Fibroblast of skin of abdomen (primary cell): Measurements from ENCODE around the gene PTPN21.
A peak's percentile ranks its signal among the peaks of the same experiment; 100 is the strongest.

Experiments
- DNase-seq: peaks from one replicate; pipeline ENCODE4 v3.0.0-alpha.2; 2013

Gene PTPN21

DNA sequence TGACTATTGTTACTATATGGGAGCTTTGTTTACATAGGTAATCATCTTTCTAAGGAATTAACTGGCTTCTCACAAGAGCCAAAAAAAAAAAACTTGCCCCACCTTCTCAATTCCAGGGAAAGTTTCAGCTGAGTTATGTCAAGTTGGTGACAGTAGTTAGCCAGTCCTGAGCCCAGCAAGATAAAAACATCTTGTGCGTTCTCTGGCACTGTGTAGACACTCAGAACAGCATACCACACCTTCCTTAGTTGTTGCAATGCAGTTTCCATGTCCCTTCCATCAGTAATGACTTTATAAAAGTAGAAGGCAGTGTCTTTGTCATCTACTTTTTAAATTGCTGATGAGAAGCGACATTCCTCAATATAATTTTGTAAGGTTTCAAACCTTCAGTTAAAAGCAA, 50.2 kb downstream of the PTPN21 start:
- DNase-seq: no peak

DNA sequence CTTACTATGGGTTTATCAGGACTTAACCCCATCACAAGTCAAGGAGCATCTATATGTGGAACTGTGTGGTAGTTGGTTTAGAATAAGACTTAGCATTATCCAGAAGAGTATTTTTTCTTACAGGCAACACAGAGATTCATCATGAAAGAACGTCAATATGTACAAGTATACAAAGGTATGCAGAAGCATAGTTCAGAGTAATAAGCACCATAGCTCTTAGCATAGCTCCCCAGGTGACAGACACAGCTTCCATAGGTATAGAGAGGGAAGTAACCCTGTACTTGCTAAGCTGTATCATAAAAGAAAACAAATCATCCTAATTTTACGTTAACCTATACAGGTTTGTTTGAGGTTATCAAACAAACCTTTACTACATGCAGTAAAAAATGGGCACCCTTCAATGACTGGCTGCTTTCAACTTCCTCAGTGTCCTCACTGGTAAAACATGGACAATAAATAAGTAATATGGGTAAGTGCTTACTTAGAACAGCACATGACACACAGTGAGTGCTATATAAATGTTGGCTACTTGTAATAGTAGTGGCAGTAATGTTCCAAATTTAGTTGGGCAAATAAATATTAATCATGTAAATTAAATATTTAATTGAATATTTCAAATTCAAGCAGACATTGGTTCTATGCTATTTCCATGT, 50.9 kb downstream of the PTPN21 start:
- DNase-seq: no peak

DNA sequence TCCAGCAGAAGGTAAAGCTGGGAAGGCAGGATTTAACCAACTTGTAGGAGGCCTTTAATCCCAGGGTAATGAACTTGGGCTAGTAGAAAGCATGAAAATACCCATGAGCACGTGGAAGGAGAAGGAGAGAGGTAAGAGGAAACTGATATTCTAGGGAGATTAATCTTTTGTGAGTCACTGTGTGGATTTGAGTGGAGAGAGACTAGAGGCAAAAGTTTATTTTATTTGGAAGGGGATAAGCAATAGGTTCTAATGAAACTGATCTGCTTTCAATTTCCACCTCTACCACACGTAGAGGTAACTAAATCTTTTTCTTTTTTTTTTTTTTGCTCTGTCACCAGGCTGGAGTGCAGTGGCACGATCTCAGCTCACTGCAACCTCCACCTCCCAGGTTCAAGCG, 52.1 kb downstream of the PTPN21 start:
- no peak for DNase-seq

DNA sequence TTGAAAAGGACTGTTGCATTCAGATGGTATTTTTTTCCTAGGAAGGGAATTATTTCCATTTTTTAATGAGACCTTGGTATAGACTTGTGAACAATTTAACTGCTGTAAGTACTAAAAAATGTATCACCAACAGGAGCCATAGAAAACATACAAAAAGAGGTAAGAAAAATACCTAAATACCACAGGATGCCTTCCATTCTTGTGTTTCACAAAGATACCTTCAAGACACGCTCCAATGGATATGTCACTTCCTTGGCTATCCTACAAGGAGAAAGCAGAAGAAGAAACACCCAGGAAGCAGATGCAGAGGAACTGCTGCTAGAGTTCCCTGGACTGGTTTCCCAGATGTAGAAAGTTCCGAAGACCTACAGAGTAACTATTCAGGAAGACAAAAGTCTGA, 54.2 kb downstream of the PTPN21 start:
- no peak for DNase-seq

DNA sequence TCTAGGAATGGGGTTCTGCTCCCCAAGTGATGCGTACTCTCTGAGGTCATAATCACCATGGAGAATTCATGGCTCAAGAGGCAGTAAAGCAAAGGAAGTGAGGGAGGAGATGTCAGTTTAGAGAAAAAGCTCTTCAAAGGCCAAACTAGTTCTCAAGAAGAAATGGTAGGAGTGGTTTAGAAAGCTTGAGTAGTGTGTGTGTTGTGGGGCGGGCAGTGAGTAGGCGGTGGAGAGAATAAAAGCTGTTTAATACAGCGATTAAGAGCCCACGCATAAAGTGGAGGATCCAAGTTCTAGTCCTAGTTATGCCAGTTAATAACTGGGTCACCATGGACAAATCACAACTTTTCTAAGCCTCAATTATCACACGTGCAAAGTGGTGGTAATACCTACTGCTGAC, 55.6 kb downstream of the PTPN21 start:
- no peak for DNase-seq

DNA sequence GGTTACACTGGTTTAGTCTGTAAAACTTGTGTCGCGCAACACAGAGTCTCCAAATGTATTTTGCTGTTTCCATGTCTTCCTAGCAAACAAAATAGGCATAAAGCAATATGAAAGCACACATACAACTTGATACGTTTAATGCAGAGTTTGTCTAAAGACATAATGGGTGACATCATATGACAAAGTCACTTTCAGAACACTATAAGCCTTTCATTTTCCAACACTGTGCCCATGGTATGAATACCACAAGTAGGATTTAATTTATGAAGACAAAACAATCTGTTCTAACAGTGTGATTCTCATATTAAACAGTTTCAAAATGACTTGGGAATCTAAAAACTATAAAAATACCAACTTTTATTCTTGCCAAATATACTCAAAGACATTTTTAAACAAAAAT, 58.4 kb downstream of the PTPN21 start:
- DNase-seq: no peak

DNA sequence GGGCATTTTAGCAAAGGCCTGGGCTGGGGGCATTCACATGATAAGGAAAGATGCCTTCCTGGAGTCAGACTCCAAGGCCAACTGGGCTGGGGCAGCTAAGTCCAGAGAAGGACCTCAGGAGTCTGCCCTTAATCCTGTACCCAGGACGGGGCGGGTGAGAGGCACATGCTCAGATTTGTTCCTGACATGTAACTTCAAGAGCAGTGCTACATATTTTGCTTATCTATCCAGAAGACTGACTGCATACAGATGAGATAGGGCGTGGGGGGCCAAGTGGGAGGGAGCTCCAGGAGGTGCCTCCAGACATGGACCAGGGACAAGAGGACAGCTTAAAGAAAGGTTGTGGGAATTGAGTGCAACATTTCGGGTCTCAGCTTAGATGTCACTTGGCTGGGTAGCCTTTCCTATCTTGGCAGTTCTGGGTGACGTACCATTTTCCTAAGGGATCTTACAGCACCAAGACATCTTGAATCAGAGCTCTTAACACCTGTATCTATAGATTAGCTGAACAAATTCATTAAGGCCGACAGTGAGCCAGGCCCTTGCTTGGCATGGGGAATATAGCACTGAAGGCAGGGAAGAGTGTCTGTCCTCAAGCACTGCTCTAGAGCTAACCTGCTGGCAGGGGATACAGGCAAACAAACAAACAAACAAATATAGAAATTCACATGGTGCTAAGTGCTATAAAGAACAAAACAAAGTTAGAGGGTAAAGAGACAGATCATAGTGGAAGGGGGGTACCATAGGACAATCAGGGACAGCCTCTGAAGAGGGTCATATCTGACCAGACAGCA, 61.2 kb downstream of the PTPN21 start:
- DNase-seq: no peak

DNA sequence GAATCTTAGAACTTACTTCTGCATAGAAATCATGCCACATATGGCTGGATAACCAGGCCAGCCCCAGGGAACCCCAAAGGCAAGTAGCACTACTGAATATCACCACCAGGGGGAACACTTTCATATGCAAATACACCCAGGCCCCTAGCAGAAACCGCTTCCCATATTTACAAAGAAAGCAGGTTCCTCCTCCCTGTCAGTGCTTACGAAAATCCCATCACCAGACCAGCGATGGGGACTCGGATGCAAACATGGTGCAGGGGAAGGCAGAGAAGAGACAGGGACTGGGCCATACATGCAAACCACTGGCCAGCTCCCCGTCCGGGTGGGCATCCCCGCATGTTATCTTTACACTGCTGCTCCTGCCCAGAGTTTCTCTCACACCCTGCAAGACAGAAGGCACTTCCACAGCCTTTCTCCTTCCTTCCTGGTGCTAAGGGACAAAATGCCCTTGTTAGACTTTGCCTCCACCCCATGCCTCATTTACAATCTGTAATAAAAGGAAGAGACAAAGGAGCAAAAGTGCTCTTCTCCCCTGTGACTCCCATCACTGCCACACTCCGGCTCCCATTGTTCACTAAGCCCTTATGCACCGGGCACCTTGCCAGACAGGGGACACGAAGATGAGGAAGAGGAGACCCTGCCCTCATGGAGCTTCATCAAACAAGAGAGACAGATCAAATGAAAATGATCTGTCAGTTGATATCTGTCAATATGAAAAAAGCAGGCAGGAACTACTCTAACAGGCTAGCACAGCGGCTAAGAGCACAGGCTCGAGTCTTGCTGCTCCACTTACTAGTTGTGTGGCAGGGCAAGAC, 62.3 kb downstream of the PTPN21 start:
- DNase-seq: peak; percentile 68

DNA sequence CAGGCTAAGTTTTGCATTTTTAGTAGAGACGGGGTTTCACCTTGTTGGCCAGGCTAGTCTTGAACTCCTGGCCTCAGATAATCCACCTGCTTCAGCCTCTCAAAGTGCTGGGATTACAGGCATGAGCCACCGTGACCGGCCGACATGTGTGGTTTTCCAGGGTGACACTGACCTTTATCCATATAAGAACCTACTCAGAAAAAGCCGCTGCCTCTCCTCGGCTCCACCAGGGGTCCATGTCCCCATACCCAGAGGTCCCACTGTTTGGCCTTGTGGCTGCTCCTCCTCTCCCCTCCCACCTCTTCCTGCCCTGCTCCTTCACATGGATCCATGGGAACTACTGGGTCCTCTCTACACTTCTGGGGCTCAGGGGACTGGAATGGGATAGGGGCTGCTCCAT, 64.6 kb downstream of the PTPN21 start:
- no peak for DNase-seq

DNA sequence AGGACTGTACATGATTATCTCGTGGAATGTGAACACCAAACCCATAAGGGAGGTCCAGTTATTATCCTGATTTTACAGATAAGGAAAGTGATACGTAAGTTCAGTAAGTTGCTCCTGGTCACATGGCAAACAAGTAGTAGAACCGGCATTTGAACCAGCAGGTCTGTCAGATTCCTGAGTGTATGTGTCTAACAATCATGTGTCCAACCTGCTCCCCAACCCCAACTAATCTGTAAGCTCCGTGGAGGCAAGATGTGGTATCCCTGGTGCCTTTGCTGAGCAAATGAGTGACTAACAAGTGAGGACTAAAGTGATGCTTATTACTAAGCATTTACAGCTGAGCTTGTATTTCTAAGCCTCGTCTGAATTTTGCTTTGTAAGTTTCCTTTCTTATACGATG, 65.9 kb downstream of the PTPN21 start:
- no peak for DNase-seq

DNA sequence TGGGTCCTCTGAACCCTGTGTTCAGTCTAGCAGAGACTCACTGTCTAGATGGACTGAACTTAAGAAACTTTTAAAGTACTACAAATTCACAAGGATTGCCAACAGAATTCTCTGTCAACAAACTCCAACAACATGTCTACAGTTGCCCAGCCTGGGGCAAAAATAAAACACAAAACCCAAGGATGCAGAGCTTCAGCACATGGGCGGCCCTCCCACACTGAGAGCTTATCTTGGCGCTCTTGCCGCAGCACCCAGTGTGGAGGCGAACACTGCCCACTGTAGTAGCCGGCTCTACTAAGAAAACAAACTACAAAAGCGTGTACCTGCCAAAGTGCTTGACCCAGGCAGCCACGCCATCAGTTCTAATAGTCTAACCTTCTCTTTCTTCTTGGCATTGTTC, 66.7 kb downstream of the PTPN21 start:
- no peak for DNase-seq

DNA sequence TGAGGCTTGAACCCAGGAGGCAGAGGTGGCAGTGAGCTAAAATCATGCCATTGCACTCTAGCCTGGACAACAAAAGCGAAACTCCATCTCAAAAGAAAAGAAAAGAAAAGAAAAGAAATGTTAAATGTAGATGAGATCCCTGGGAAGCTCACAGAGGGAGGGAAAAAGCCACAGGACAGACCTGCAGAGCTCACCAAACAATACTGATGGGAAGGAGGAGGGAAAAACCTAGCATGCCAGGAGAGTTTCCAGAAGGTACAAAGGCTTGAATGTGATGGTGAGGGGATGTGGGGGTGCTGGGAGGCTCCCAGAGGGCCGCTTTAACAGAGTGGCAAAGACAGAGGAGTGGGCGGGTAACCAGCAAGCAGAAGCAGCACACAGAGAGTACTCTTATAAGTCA, 72.3 kb downstream of the PTPN21 start:
- DNase-seq: no peak

DNA sequence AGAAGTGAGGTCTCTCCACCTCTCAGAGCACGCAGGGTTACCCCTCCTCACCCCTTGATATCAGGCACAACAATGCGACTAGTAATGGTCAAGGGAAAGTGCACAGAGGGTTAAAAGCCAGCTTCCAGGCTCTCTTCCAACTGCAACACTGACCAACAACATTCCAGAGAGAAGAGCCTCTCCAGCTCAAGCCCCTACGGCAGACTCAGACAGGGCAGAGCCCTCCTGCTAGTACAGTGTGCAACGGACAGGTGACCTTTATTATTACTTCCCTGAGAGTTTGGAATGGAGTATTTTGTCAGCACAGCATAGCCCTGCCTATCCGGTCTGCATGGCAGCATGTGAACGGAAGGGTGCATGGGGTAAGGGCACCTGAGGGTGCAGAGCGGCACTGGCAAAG, 73.0 kb downstream of the PTPN21 start:
- DNase-seq: no peak

DNA sequence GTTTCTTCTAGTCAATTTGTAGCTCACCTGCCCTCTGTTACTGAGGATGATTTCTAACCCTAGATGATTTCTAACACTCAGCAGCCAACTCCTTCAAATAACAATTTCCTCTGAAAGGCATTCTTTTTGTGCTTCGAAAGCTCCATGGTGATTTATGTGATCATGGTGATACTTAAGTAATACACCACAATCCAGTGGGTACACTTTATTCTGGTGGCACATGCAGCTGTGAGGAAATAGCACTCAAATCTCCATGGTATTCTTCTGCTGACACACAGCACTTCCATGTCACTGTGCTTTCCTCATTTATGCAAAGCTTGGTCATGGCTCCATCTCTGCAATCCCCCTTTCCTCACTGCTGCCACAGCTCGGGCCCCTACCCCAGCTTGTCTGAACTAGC, 73.7 kb downstream of the PTPN21 start:
- DNase-seq: no peak

DNA sequence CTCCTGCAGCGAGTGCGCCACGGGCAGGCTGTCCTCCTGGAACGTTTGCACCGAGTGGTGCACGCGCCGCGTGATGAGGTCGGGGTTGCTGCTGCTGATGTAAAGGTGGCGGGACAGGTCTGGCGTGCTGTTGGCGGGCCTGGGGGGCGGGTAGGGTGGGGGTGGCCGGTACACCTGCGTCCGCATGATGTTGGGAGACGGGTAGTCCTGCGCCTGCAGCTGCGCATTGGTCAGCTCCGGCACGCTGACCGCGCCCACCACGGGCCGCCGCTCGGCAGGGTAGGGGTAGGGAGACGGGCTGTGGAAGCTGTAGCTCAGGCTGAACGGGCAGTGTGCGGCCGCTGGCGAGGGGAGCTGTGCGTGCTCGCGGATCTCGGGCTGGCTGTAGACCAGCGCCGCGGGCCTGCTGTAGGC, 75.2 kb downstream of the PTPN21 start:
- no peak for DNase-seq

DNA sequence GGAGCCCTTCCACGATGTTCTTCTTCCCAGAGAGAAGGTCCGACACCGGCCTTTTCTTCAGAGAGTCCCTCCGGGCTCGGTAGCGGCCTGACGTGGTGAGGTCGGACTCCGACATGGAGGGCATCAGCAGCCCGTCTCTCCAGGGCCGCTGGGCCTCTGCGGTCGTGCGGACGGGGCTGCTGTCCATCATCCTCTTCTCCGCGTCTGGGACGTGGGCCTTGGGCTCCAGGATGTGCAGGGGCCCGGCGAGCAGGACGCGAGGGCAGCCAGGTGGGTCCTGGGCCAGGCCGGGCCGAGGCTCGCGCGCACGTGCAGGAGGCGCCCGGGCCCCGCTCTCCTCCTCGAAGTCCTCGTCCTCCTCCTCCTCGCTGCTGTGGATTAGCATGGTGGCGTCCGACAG, 75.9 kb downstream of the PTPN21 start:
- no peak for DNase-seq

DNA sequence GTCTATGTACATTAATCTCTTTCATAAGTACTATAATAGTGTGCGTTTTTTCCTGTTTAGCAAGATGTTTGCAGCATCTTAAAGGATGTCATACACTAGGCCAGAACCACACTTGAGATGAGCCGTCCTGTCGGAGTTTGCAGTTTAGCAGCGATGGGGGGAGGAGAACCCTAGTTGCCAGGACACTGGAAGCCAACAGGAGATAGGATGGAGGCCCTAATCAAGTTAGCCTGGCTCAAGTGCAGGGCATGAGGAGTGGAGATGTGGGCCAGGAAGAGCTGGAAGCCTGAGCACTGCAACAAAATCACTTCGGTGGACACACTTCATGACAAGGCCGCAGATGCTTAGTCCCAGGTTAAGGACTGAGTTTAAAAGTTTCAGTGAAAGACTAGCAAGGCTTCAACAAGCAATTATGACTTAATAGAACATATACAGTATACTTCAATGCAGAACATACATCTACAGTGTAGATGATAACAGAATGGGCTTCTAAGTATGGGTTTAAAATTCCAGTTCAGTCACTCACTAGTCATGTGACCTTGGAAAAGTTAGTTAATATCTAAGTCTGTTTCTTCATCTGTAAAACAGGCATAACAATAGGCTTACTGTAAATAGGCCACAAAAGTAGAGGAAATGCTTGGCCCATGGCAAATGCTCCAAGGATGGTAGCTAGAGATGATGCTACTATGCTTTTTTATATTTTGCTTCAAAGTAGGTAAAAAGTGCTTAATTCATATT, 77.1 kb downstream of the PTPN21 start:
- DNase-seq: peak; percentile 4

DNA sequence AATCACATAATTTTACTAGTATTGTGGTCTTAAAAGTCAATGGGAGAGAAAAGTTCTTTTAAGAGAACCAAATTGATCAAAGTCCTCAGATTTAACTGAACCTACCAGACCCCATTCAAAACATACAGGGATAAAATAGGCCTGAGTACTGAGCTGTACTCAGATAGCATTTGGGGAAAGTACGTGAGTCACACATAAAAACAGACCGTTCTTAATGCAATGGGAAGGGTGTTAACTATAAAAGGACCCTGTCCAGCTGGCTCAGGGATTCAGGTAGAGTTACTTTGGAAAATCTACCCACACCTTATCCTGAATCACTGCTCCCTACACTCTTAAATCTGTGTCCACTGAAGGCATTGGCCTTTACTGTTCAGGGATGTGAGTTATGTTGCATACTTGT, 78.0 kb downstream of the PTPN21 start:
- no peak for DNase-seq

DNA sequence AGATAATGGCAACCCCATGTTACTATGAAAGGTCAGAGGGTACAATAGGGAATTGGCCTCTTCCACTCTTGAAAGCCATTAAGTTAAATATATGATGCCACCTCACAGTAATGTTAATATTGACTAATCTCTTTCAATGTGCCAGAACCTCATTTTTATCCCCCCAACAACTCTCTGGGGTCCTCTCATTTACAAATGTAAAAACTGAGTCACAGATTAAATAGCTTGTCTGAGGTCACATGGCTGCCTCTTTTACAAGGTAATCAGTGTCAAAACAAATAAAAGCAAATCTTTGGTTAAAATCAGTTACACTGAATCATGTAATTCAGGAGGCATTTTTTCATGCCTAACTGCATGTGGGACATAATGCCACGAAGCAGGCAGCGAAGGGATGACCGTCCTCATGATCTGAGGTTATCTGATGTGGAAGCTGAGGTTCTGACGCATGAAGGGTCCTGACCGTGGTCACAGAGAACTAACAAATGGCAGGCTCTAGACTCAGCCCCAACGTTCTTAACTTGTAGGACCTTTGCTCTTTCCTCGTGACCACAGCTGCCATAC, 78.5 kb downstream of the PTPN21 start:
- DNase-seq: no peak

DNA sequence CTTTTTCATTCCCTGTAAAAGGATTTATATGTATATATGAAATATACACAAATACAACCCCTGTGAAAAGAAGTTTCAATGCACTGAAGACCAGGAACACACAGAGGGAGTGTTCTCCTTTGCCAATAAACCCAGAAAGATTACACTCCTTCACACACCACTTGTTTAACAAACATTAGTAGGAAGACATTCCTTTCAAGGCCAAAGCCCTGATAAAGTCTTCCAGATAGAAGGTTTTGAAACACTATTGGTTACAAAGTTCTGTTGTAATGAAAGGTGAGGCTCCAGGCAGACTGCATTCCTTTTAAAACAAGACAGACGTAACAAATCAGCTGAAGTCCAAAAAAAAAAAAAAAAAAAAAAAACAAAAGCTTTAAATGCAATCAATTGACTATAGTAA, 81.0 kb downstream of the PTPN21 start:
- no peak for DNase-seq

DNA sequence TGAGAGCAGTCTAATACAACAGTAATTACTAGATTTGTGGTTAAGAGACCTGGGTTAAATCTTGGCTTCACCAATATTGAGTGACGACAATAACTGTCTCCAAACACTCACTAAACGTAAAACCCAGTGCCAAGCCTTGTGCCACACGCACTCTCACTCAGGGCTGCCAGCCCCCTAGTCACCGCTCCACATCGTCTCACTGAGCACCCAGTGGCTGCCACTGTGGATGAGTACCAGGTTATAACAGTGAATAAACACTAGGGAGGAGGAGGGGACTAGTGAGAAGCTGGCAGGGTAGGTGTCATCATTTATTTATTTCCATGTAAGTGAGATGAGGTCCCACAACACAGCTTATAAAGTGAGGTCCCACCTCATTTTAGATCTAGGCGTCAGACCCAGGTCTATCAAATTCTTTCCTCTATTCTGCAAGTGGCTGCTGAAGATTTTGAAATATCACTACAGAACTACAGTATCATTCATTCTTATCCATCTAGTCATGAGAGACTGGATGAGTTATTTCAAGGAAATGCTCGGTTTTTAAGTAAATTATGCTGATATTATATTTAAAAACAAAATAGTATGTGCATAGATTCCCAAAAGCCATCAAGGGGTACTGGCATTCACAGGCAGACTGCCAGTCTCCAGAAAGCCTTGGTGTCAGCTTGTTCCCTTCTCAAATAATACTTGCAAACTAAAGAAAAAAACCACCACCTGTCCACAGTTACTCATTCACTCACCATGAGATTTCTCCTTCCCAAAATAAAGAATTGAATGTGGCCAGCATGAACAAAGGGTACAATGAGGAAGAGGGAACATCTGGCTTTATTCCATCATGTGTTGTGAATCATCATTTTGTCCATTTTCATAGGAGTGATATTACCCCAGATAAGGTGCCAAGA, 84.0 kb downstream of the PTPN21 start:
- no peak for DNase-seq

DNA sequence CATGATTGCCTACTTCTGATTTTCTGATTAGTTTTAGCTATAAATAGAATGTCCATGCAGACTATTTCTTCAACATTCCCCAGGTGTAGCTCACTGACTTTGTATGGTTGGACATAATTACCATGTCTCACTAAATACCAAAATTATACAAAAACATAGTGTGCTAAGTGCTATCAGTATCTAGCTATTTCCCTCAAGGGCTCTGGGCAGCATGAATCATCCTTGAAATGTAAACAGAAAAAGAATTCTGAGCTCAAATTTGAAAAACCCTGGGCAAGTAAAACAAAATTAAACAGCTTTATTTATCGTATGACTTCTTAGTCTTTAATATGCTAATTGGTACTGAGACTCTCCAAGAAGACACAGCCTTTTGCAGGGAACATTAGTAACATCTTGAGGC, 86.4 kb downstream of the PTPN21 start:
- DNase-seq: peak; percentile 52
